HL-60/S4 treated with phorbol 12-myristate 13-acetate at 8.2 ng/mL for 4 days and 3 days (cell line): ENCODE measurements around the gene NUP153.

Source experiments
- in situ Hi-C: fragments of 300-500 bp; cut with MboI; formaldehyde crosslinking; loops from 2 replicates; pipeline ENCODE4 v1.15.0; 2022; ENCODE audit warnings: low sequenced_read_pairs

The NUP153 gene

GRCh38 chr6:17574866-17575560 lies 131.7 kb downstream of the NUP153 start:
- in situ Hi-C loops = loop anchor here (25.0 kb wide), 1 partner anchor 237 kb away; no protein-coding TSS in a partner anchor

GRCh38 chr6:17565399-17565798 lies 141.3 kb downstream of the NUP153 start:
- in situ Hi-C loops = no loop called here
